ENCODE measurements around the gene AMIGO3. TPM values are rescaled to one million over a fixed set of nuclear protein-coding genes. Genes with fewer than 3 reads are reported as not detected.

Gene AMIGO3
- total RNA-seq, 4 donors from 2014 or later: 0.27 to 0.31 TPM; not detected in 2

GRCh38 chr3:49745986-49746385 lies 26.5 kb upstream of the AMIGO3 start:
- 43 to 53% methylated on average over 1 to 2 of the region's 2 CpGs for WGBS, 2 donors (ENCODE audit: low coverage in 1 of 2)
- Histone ChIP-seq H3K4me1 (peaks cover 0 to 29% (median 3%) of the 10 kb centered on the region in 3 donors), H3K36me3 (peaks cover 0 to 45% of the 10 kb centered on the region in 2 donors), H3K9me3 (no peaks in the 10 kb centered on the region), H3K4me3 (no peak overlapping the region), H3K27me3 (no peaks in the 10 kb centered on the region), H3K27ac (peak overlapping the region in 1 of 4 donors; percentile 24)
- TF ChIP-seq EP300 (IDR thresholded peaks at IDR 0.05) (no peak), CTCF (IDR thresholded peaks at IDR 0.05) (peak in 1 of 4 experiments; percentile 12)
- ATAC-seq: no peak

GRCh38 chr3:49740427-49740826 lies 20.9 kb upstream of the AMIGO3 start:
- Histone ChIP-seq H3K36me3 (peaks cover 0 to 66% of the 10 kb centered on the region in 2 donors), H3K4me1 (peaks cover 0 to 2% (median 0%) of the 10 kb centered on the region in 3 donors), H3K9me3 (no peaks in the 10 kb centered on the region), H3K27ac (no peak overlapping the region), H3K27me3 (no peaks in the 10 kb centered on the region), H3K4me3 (no peak overlapping the region)
- ATAC-seq: no peak
- TF ChIP-seq EP300 (IDR thresholded peaks at IDR 0.05): no peak
- TF ChIP-seq POLR2AphosphoS5 (IDR thresholded peaks at IDR 0.05): no peak
- no peak for TF ChIP-seq CTCF (IDR thresholded peaks at IDR 0.05)
- no peak for TF ChIP-seq POLR2A (IDR thresholded peaks at IDR 0.05)

- Histone ChIP-seq H3K36me3 (peaks cover 0 to 80% of the 10 kb centered on the region in 2 donors), H3K9me3 (no peaks in the 10 kb centered on the region), H3K27me3 (no peaks in the 10 kb centered on the region), H3K27ac (no peak overlapping the region), H3K4me1 (no peaks in the 10 kb centered on the region), H3K4me3 (no peak overlapping the region)
- no peak for TF ChIP-seq CTCF (IDR thresholded peaks at IDR 0.05)
- no peak for TF ChIP-seq EP300 (IDR thresholded peaks at IDR 0.05)
- TF ChIP-seq POLR2A (IDR thresholded peaks at IDR 0.05): no peak
- TF ChIP-seq POLR2AphosphoS5 (IDR thresholded peaks at IDR 0.05): no peak
- no peak for ATAC-seq
- WGBS, 2 donors (ENCODE audit: low coverage in 1 of 2): 73 to 91% methylated on average over 2 to 4 of the region's 11 CpGs
Observed at GRCh38 chr3:49738067-49738713, 18.7 kb upstream of the AMIGO3 start.

- TF ChIP-seq POLR2AphosphoS5 (IDR thresholded peaks at IDR 0.05) (no peak), EP300 (IDR thresholded peaks at IDR 0.05) (no peak), POLR2A (IDR thresholded peaks at IDR 0.05) (no peak), CTCF (IDR thresholded peaks at IDR 0.05) (no peak)
- ATAC-seq: no peak
- peaks cover 0 to 91% of the 10 kb centered on the region in 2 donors for H3K36me3 ChIP-seq
- H3K27ac ChIP-seq: no peak overlapping the region
- H3K4me3 ChIP-seq: no peak overlapping the region
- no peaks in the 10 kb centered on the region for H3K9me3 ChIP-seq
- WGBS, 2 donors (ENCODE audit: low coverage in 1 of 2): 90 to 91% methylated on average over 2 to 4 of the region's 6 CpGs
- no peaks in the 10 kb centered on the region for H3K4me1 ChIP-seq
- H3K27me3 ChIP-seq: no peaks in the 10 kb centered on the region
Observed at GRCh38 chr3:49734752-49735151, 15.3 kb upstream of the AMIGO3 start.

GRCh38 chr3:49733551-49733950 lies 14.1 kb upstream of the AMIGO3 start:
- Histone ChIP-seq H3K4me3 (no peak overlapping the region), H3K27me3 (no peaks in the 10 kb centered on the region), H3K36me3 (peaks cover 0 to 98% of the 10 kb centered on the region in 2 donors), H3K4me1 (no peaks in the 10 kb centered on the region), H3K9me3 (no peaks in the 10 kb centered on the region), H3K27ac (no peak overlapping the region)
- no peak for ATAC-seq
- TF ChIP-seq EP300 (IDR thresholded peaks at IDR 0.05): no peak
- TF ChIP-seq POLR2AphosphoS5 (IDR thresholded peaks at IDR 0.05): no peak
- TF ChIP-seq CTCF (IDR thresholded peaks at IDR 0.05): no peak
- no peak for TF ChIP-seq POLR2A (IDR thresholded peaks at IDR 0.05)
- 80% methylated on average over 1 of the region's 1 CpG for WGBS, 2 donors (ENCODE audit: low coverage in 1 of 2)

Data from gastroesophageal sphincter (tissue), 4 donors.